A204.1 (cell line): ENCODE data around the gene HDAC10.
"Not testable (repeated sequence)": the region's sequence is repeated elsewhere in the genome, so short reads cannot be mapped to it uniquely, and the experiment has no call there.

ENCODE experiments used
- FAIRE-seq: peaks from 2 replicates; lab custom pipeline; 2012; peaks lifted over from hg19 to GRCh38; lab: Jason Lieb, UNC

HDAC10 gene

GRCh38 chr22:50285568-50286229 is 34.6 kb upstream of the HDAC10 start:
- no peak for FAIRE-seq

GRCh38 chr22:50284479-50284878 is 33.4 kb upstream of the HDAC10 start:
- FAIRE-seq, result no peak

- no peak for FAIRE-seq
Observed at GRCh38 chr22:50283821-50284220, 32.8 kb upstream of the HDAC10 start.

- no peak for FAIRE-seq
Observed at GRCh38 chr22:50282361-50283155, 31.5 kb upstream of the HDAC10 start.

- no peak for FAIRE-seq
Observed at GRCh38 chr22:50281957-50282356, 30.9 kb upstream of the HDAC10 start.

- no peak for FAIRE-seq
Observed at GRCh38 chr22:50281384-50281760, 30.3 kb upstream of the HDAC10 start.

GRCh38 chr22:50280708-50281383 is 29.8 kb upstream of the HDAC10 start:
- FAIRE-seq, result no peak

- no peak for FAIRE-seq
Observed at GRCh38 chr22:50280022-50280707, 29.1 kb upstream of the HDAC10 start.

- no peak for FAIRE-seq
Observed at GRCh38 chr22:50278956-50279619, 28.0 kb upstream of the HDAC10 start.

- FAIRE-seq, result no peak
Observed at GRCh38 chr22:50278461-50278860, 27.4 kb upstream of the HDAC10 start.

- no peak for FAIRE-seq
Observed at GRCh38 chr22:50277761-50278160, 26.7 kb upstream of the HDAC10 start.

GRCh38 chr22:50276143-50276542 is 25.1 kb upstream of the HDAC10 start:
- FAIRE-seq, result no peak

GRCh38 chr22:50275181-50276055 is 24.4 kb upstream of the HDAC10 start:
- FAIRE-seq, result no peak

- FAIRE-seq, result no peak
Observed at GRCh38 chr22:50274771-50275170, 23.7 kb upstream of the HDAC10 start.

GRCh38 chr22:50274311-50274710 is 23.2 kb upstream of the HDAC10 start:
- no peak for FAIRE-seq

- not testable (repeated sequence) for FAIRE-seq
Observed at GRCh38 chr22:50273781-50274180, 22.7 kb upstream of the HDAC10 start.

GRCh38 chr22:50273352-50273751 is 22.3 kb upstream of the HDAC10 start:
- FAIRE-seq, result not testable (repeated sequence)

GRCh38 chr22:50272044-50272802 is 21.2 kb upstream of the HDAC10 start:
- FAIRE-seq, result no peak

- no peak for FAIRE-seq
Observed at GRCh38 chr22:50271519-50271970, 20.5 kb upstream of the HDAC10 start.

- no peak for FAIRE-seq
Observed at GRCh38 chr22:50270666-50271394, 19.8 kb upstream of the HDAC10 start.
